Osteoblast (primary cell): ENCODE results near the gene C4orf33. TPM values are rescaled to one million over a fixed set of nuclear protein-coding genes. Genes with fewer than 3 reads are reported as not detected.
A peak's percentile ranks its signal among the peaks of the same experiment; 100 is the strongest.
"Not testable (repeated sequence)": the region's sequence is repeated elsewhere in the genome, so short reads cannot be mapped to it uniquely, and the experiment has no call there.

Experiments
- DNase-seq: peaks from one replicate; pipeline ENCODE4 v3.0.0; 2011; ENCODE audit warnings: low spot score, mixed read lengths; ENCODE audit not compliant: insufficient read length; ENCODE audit errors: missing footprints
- H2AFZ ChIP-seq: 2 replicates; pipeline ENCODE4 v1.6.0; 2011; ENCODE audit warnings: mild to moderate bottlenecking, low read length
- H3K27ac ChIP-seq: 2 replicates; pipeline ENCODE4 v1.5.1; 2011; ENCODE audit warnings: mild to moderate bottlenecking, low read depth, low read length, moderate library complexity
- H3K27me3 ChIP-seq: 2 replicates; pipeline ENCODE4 v1.6.0; 2012; ENCODE audit warnings: mild to moderate bottlenecking, control low read depth, inconsistent platforms, low read length, moderate library complexity; ENCODE audit not compliant: insufficient read depth
- H3K36me3 ChIP-seq: 2 replicates; pipeline ENCODE4 v1.5.1; 2011; ENCODE audit warnings: mild to moderate bottlenecking, low read length, control low read depth, moderate library complexity; ENCODE audit not compliant: insufficient read depth
- H3K4me1 ChIP-seq: 2 replicates; pipeline ENCODE4 v1.5.1; 2011; ENCODE audit warnings: mild to moderate bottlenecking, low read length, control low read depth, moderate library complexity; ENCODE audit not compliant: insufficient read depth
- H3K4me2 ChIP-seq: 2 replicates; pipeline ENCODE4 v1.6.0; 2011; ENCODE audit warnings: mild to moderate bottlenecking, low read length; ENCODE audit not compliant: insufficient read depth
- H3K4me3 ChIP-seq: fragments of 200-600 bp; sonication (generic); 3 replicates; pipeline ENCODE4 v1.5.1; 2012; ENCODE audit warnings: mild to moderate bottlenecking, low read length, inconsistent platforms; ENCODE audit not compliant: insufficient read depth
- H3K79me2 ChIP-seq: 2 replicates; pipeline ENCODE4 v1.6.0; 2012; ENCODE audit warnings: mild to moderate bottlenecking, low read length, control low read depth, inconsistent platforms; ENCODE audit not compliant: insufficient read depth
- H3K9me3 ChIP-seq: 2 replicates; pipeline ENCODE4 v1.5.1; 2011; ENCODE audit warnings: low read depth, low read length, control low read depth
- H4K20me1 ChIP-seq: 2 replicates; pipeline ENCODE4 v1.6.0; 2012; ENCODE audit warnings: mild to moderate bottlenecking, low read length, control low read depth; ENCODE audit not compliant: insufficient read depth
- total RNA-seq: library from RNA; depleted of rRNA; stranded (reverse); fragments of >200 nt; gene quantifications from 2 replicates; pipeline ENCODE4 v1.2.3, GENCODE V29; 2012
- TF ChIP-seq, protein P1 (sequence below): IDR thresholded peaks from 2 replicates; pipeline ENCODE4 v1.5.1; 2011; ENCODE audit warnings: mild to moderate bottlenecking, low read depth, low read length, moderate library complexity; ENCODE audit errors: extremely low read depth

C4orf33 gene
- total RNA-seq, 1 donor = 11.9 TPM

GRCh38 chr4:129064717-129065116 is 31.2 kb upstream of the C4orf33 start:
- Histone ChIP-seq H3K27ac (no peak overlapping the region), H3K4me3 (no peak overlapping the region), H3K27me3 (no peaks in the 10 kb centered on the region), H2AFZ (no peak overlapping the region), H3K79me2 (no peaks in the 10 kb centered on the region), H4K20me1 (no peaks in the 10 kb centered on the region), H3K4me1 (peaks cover 4% of the 10 kb centered on the region), H3K36me3 (no peaks in the 10 kb centered on the region), H3K4me2 (peak overlapping the region; percentile 14), H3K9me3 (peaks cover 6% of the 10 kb centered on the region)
- TF ChIP-seq, protein P1, sequence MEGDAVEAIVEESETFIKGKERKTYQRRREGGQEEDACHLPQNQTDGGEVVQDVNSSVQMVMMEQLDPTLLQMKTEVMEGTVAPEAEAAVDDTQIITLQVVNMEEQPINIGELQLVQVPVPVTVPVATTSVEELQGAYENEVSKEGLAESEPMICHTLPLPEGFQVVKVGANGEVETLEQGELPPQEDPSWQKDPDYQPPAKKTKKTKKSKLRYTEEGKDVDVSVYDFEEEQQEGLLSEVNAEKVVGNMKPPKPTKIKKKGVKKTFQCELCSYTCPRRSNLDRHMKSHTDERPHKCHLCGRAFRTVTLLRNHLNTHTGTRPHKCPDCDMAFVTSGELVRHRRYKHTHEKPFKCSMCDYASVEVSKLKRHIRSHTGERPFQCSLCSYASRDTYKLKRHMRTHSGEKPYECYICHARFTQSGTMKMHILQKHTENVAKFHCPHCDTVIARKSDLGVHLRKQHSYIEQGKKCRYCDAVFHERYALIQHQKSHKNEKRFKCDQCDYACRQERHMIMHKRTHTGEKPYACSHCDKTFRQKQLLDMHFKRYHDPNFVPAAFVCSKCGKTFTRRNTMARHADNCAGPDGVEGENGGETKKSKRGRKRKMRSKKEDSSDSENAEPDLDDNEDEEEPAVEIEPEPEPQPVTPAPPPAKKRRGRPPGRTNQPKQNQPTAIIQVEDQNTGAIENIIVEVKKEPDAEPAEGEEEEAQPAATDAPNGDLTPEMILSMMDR = no peak
- peak; percentile 18 for DNase-seq

GRCh38 chr4:129069537-129069936 is 26.4 kb upstream of the C4orf33 start:
- not testable (repeated sequence) for DNase-seq, H3K79me2 ChIP-seq, H2AFZ ChIP-seq, H3K36me3 ChIP-seq, H4K20me1 ChIP-seq, H3K4me1 ChIP-seq, H3K9me3 ChIP-seq, H3K4me3 ChIP-seq, H3K4me2 ChIP-seq, H3K27ac ChIP-seq, H3K27me3 ChIP-seq

- TF ChIP-seq, protein P1 = no peak
- no peaks in the 10 kb centered on the region for H4K20me1 ChIP-seq
- no peak overlapping the region for H3K4me3 ChIP-seq
- no peaks in the 10 kb centered on the region for H3K4me1 ChIP-seq
- no peak overlapping the region for H3K27ac ChIP-seq
- H3K36me3 ChIP-seq = peaks cover 11% of the 10 kb centered on the region
- H3K4me2 ChIP-seq = no peak overlapping the region
- peaks cover 14% of the 10 kb centered on the region for H3K79me2 ChIP-seq
- H2AFZ ChIP-seq = no peak overlapping the region
- H3K9me3 ChIP-seq = peaks cover 1% of the 10 kb centered on the region
- no peaks in the 10 kb centered on the region for H3K27me3 ChIP-seq
- no peak for DNase-seq
Observed at GRCh38 chr4:129077326-129077725, 18.6 kb upstream of the C4orf33 start.

GRCh38 chr4:129080129-129080528 is 15.8 kb upstream of the C4orf33 start:
- Histone ChIP-seq H4K20me1 (no peaks in the 10 kb centered on the region), H3K4me2 (no peak overlapping the region), H3K36me3 (peaks cover 5% of the 10 kb centered on the region), H3K79me2 (peaks cover 35% of the 10 kb centered on the region), H3K9me3 (peaks cover 1% of the 10 kb centered on the region), H3K27ac (no peak overlapping the region), H3K27me3 (no peaks in the 10 kb centered on the region), H2AFZ (no peak overlapping the region), H3K4me1 (no peaks in the 10 kb centered on the region), H3K4me3 (no peak overlapping the region)
- no peak for DNase-seq
- TF ChIP-seq, protein P1 = no peak
